ENCODE measurements around the gene ANKRD55. TPM values are rescaled to one million over a fixed set of nuclear protein-coding genes. Genes with fewer than 3 reads are reported as not detected.

ANKRD55 gene
- total RNA-seq, 2 experiments from 2014 or later, result not detected

DNA sequence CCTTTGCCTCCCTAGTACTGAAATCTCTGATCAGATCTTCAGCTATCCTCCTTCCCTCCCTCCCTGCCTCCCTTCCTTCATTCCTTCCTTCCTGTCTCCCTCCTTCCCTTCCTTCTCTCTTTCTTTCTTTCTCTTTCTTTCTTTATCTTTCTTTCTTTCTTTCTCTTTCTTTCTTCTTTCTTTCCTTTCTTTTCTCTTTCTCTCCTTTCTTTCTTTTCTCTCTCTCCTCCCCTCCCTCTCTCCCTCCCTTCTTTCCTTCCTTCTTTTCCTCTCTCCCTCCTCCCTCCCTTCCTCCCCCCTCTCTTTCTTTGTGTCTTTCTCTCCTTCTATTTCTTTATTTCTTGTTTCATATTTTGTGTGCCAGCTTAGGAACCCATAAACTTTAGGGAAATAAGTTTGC, 23.9 kb upstream of the ANKRD55 start:
- Histone ChIP-seq H3K79me2 (ENCODE audit: insufficient read depth, low read depth, low read length) (no peaks in the 10 kb centered on the region), H3K9me3 (ENCODE audit: low read length) (no peaks in the 10 kb centered on the region), H3K4me2 (ENCODE audit: low read length) (no peak overlapping the region), H3K4me1 (ENCODE audit: insufficient read depth, low read length, poor library complexity, severe bottlenecking) (no peaks in the 10 kb centered on the region), H2AFZ (ENCODE audit: low read length) (no peak overlapping the region), H3K27ac (ENCODE audit: low read depth, low read length, poor library complexity, severe bottlenecking) (no peak overlapping the region), H3K9me2 (ENCODE audit: insufficient read depth, low read length) (no peaks in the 10 kb centered on the region), H3K36me3 (ENCODE audit: insufficient read depth, low read length) (no peaks in the 10 kb centered on the region), H4K20me1 (ENCODE audit: insufficient read depth, low read length) (no peaks in the 10 kb centered on the region), H3K4me3 (ENCODE audit: low read depth, low read length, poor library complexity, severe bottlenecking) (no peak overlapping the region)
- DNase-seq (ENCODE audit: low spot score), result no peak
- ChIA-PET POLR2A (no interaction called here), CTCF (ENCODE audit: unreplicated experiment) (no interaction called here)
- BruUV-seq (replicated peaks), result no TSS peak
- no peak for TF ChIP-seq EZH2phosphoT487 (IDR thresholded peaks at IDR 0.05; ENCODE audit: borderline replicate concordance, low read depth, low read length)
- TF ChIP-seq, protein P1, sequence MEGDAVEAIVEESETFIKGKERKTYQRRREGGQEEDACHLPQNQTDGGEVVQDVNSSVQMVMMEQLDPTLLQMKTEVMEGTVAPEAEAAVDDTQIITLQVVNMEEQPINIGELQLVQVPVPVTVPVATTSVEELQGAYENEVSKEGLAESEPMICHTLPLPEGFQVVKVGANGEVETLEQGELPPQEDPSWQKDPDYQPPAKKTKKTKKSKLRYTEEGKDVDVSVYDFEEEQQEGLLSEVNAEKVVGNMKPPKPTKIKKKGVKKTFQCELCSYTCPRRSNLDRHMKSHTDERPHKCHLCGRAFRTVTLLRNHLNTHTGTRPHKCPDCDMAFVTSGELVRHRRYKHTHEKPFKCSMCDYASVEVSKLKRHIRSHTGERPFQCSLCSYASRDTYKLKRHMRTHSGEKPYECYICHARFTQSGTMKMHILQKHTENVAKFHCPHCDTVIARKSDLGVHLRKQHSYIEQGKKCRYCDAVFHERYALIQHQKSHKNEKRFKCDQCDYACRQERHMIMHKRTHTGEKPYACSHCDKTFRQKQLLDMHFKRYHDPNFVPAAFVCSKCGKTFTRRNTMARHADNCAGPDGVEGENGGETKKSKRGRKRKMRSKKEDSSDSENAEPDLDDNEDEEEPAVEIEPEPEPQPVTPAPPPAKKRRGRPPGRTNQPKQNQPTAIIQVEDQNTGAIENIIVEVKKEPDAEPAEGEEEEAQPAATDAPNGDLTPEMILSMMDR (conservative IDR thresholded peaks at IDR 0.05; ENCODE audit: low read length), result no peak
- intact Hi-C loops (cut with micrococcal nuclease; ENCODE audit: unreplicated experiment), result no loop called here

DNA sequence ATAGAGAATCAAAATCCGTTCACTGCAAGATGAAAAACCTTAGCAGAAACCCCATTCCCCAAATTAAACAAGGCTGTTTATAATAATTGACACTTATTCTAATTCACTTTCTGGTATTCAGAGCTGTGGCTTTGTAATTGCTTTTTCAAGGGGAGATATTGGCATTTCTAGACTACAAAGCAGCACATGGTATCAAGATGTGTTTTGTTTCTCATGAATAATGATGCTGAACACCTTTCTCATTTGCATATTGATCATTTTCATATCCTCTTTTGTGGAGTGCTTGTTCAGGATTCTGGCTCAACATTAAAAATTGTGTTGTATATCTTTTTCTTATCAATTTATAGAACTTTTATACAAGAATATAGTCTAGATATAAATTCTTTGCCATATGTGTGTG, 22.4 kb upstream of the ANKRD55 start:
- no TSS peak for BruUV-seq (replicated peaks)
- DNase-seq (ENCODE audit: low spot score), result no peak
- H3K4me2 ChIP-seq (ENCODE audit: low read length), result no peak overlapping the region
- no peak overlapping the region for H3K4me3 ChIP-seq (ENCODE audit: low read depth, low read length, poor library complexity, severe bottlenecking)
- no peak overlapping the region for H3K27ac ChIP-seq (ENCODE audit: low read depth, low read length, poor library complexity, severe bottlenecking)
- no peak for TF ChIP-seq EZH2phosphoT487 (IDR thresholded peaks at IDR 0.05; ENCODE audit: borderline replicate concordance, low read depth, low read length)
- TF ChIP-seq, protein P1 (conservative IDR thresholded peaks at IDR 0.05; ENCODE audit: low read length), result no peak
- intact Hi-C loops (cut with micrococcal nuclease; ENCODE audit: unreplicated experiment), result no loop called here
- CTCF ChIA-PET (ENCODE audit: unreplicated experiment), result no interaction called here
- no peak overlapping the region for H2AFZ ChIP-seq (ENCODE audit: low read length)
- no peaks in the 10 kb centered on the region for H3K36me3 ChIP-seq (ENCODE audit: insufficient read depth, low read length)
- POLR2A ChIA-PET, result interaction anchor here (0.5 to 0.7 kb wide), 2 partner anchors 10 to 85 kb away, joined by 3 read pairs; no protein-coding TSS in a partner anchor
- no peaks in the 10 kb centered on the region for H3K9me3 ChIP-seq (ENCODE audit: low read length)
- no peaks in the 10 kb centered on the region for H3K9me2 ChIP-seq (ENCODE audit: insufficient read depth, low read length)
- H3K4me1 ChIP-seq (ENCODE audit: insufficient read depth, low read length, poor library complexity, severe bottlenecking), result no peaks in the 10 kb centered on the region
- H3K79me2 ChIP-seq (ENCODE audit: insufficient read depth, low read depth, low read length), result no peaks in the 10 kb centered on the region
- no peaks in the 10 kb centered on the region for H4K20me1 ChIP-seq (ENCODE audit: insufficient read depth, low read length)

DNA sequence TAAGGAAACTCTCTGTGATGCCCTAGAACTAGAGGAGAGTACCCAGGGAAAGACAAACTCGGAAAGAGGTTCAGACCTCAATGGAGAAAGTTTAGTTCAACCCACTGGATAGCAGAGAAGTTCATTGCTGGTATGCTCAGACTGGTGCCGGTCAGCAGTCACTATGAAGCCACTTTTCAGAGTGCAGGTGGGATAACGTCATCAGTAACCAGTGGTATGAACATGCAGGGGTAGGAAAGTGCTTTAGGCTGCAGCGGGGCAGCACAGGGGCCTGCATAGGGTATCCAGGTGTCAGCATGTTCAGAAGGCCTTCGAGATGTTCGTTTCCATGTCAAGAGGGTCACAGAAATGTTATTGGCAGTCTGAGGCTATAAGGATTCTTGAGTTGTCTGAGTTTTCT, 20.8 kb upstream of the ANKRD55 start:
- intact Hi-C loops (cut with micrococcal nuclease; ENCODE audit: unreplicated experiment), result no loop called here
- no peak for TF ChIP-seq EZH2phosphoT487 (IDR thresholded peaks at IDR 0.05; ENCODE audit: borderline replicate concordance, low read depth, low read length)
- TF ChIP-seq, protein P1 (conservative IDR thresholded peaks at IDR 0.05; ENCODE audit: low read length), result no peak
- no peaks in the 10 kb centered on the region for H3K9me2 ChIP-seq (ENCODE audit: insufficient read depth, low read length)
- H2AFZ ChIP-seq (ENCODE audit: low read length), result no peak overlapping the region
- no peaks in the 10 kb centered on the region for H3K4me1 ChIP-seq (ENCODE audit: insufficient read depth, low read length, poor library complexity, severe bottlenecking)
- DNase-seq (ENCODE audit: low spot score), result no peak
- no peak overlapping the region for H3K4me2 ChIP-seq (ENCODE audit: low read length)
- POLR2A ChIA-PET, result no interaction called here
- H3K27ac ChIP-seq (ENCODE audit: low read depth, low read length, poor library complexity, severe bottlenecking), result no peak overlapping the region
- 0 out of 2 replicates have a peak, but pooled peaks cover 4% of the 10 kb centered on the region for H3K9me3 ChIP-seq (ENCODE audit: low read length)
- H4K20me1 ChIP-seq (ENCODE audit: insufficient read depth, low read length), result no peaks in the 10 kb centered on the region
- H3K36me3 ChIP-seq (ENCODE audit: insufficient read depth, low read length), result no peaks in the 10 kb centered on the region
- no peaks in the 10 kb centered on the region for H3K79me2 ChIP-seq (ENCODE audit: insufficient read depth, low read depth, low read length)
- no TSS peak for BruUV-seq (replicated peaks)
- no peak overlapping the region for H3K4me3 ChIP-seq (ENCODE audit: low read depth, low read length, poor library complexity, severe bottlenecking)
- CTCF ChIA-PET (ENCODE audit: unreplicated experiment), result no interaction called here
